Neural cell (in vitro differentiated cells): ENCODE results near the gene DBH. TPM values are rescaled to one million over a fixed set of nuclear protein-coding genes. Genes with fewer than 3 reads are reported as not detected.

Experiments used
- H2AFZ ChIP-seq: fragments of 200-600, 300-800 bp; sonication (generic), shearing (Covaris generic); 2 replicates; pipeline ENCODE4 v1.6.0; 2014; ENCODE audit warnings: low read depth, mild to moderate bottlenecking, antibody characterized with exemption, low read length, moderate library complexity
- H3F3A ChIP-seq: fragments of 200-600 bp; shearing (Covaris generic); 2 replicates; pipeline ENCODE4 v1.6.1; 2016; ENCODE audit warnings: mild to moderate bottlenecking, moderate library complexity, mixed read lengths, antibody characterized with exemption, low read length; ENCODE audit not compliant: insufficient read depth, poor library complexity, severe bottlenecking
- H3K27ac ChIP-seq: fragments of 200-600, 300-800 bp; sonication (generic), shearing (Covaris generic); 2 replicates; pipeline ENCODE4 v1.5.1; 2014; ENCODE audit warnings: mild to moderate bottlenecking, low read length, moderate library complexity
- H3K27me3 ChIP-seq: fragments of 300-800, 200-600 bp; sonication (generic), shearing (Covaris generic); 2 replicates; pipeline ENCODE4 v1.6.0; 2014; ENCODE audit warnings: mild to moderate bottlenecking, low read depth, low read length, moderate library complexity; ENCODE audit not compliant: insufficient read depth
- H3K36me3 ChIP-seq: fragments of 300-800, 200-600 bp; sonication (generic), shearing (Covaris generic); 2 replicates; pipeline ENCODE4 v1.5.1; 2014; ENCODE audit warnings: mild to moderate bottlenecking, antibody characterized with exemption, low read length, moderate library complexity; ENCODE audit not compliant: insufficient read depth
- H3K4me2 ChIP-seq: fragments of 300-800, 200-600 bp; sonication (generic), shearing (Covaris generic); 2 replicates; pipeline ENCODE4 v1.6.0; 2014; ENCODE audit warnings: mild to moderate bottlenecking, low read length
- H3K4me3 ChIP-seq: fragments of 300-800, 200-600 bp; sonication (generic), shearing (Covaris generic); 2 replicates; pipeline ENCODE4 v1.5.1; 2014; ENCODE audit warnings: mild to moderate bottlenecking, low read length, moderate library complexity
- H3K79me2 ChIP-seq: fragments of 200-600 bp; shearing (Covaris generic); replicated peaks from 2 replicates; pipeline ENCODE4 v1.6.0; 2014; ENCODE audit warnings: mild to moderate bottlenecking, low read length, moderate library complexity; ENCODE audit not compliant: insufficient read depth
- H3K9ac ChIP-seq: fragments of 300-800, 200-600 bp; sonication (generic), shearing (Covaris generic); 2 replicates; pipeline ENCODE4 v1.6.1; 2016; ENCODE audit warnings: mild to moderate bottlenecking, low read length, mixed read lengths
- H3K9me2 ChIP-seq: fragments of 200-600 bp; shearing (Covaris generic); 2 replicates; pipeline ENCODE4 v1.6.1; 2016; ENCODE audit warnings: mild to moderate bottlenecking, low read length, mixed read lengths; ENCODE audit not compliant: insufficient read depth
- H3K9me3 ChIP-seq: fragments of 200-600, 300-800 bp; sonication (generic), shearing (Covaris generic); 2 replicates; pipeline ENCODE4 v1.6.1; 2016; ENCODE audit warnings: mild to moderate bottlenecking, mixed run types, low read length, moderate library complexity, mixed read lengths
- H4K20me1 ChIP-seq: fragments of 200-600 bp; shearing (Covaris generic); 2 replicates; pipeline ENCODE4 v1.6.1; 2016; ENCODE audit warnings: mild to moderate bottlenecking, mixed run types; ENCODE audit not compliant: insufficient read depth
- EP300 ChIP-seq: fragments of 450-650 bp; conservative IDR thresholded peaks from 2 replicates; pipeline ENCODE4 v1.6.1; 2014; ENCODE audit warnings: antibody characterized with exemption, mild to moderate bottlenecking, moderate library complexity; ENCODE audit not compliant: poor library complexity, severe bottlenecking
- EZH2 ChIP-seq: fragments of 200-600, 300-800 bp; shearing (Covaris generic), sonication (generic); IDR thresholded peaks from 2 replicates; pipeline ENCODE4 v1.6.1; 2014; ENCODE audit warnings: antibody characterized with exemption, low read length, borderline replicate concordance, mild to moderate bottlenecking; ENCODE audit not compliant: insufficient read depth, poor library complexity, severe bottlenecking
- MXI1 ChIP-seq: fragments of 450-650 bp; conservative IDR thresholded peaks from 2 replicates; pipeline ENCODE4 v1.6.1; 2014; ENCODE audit warnings: antibody characterized with exemption, mild to moderate bottlenecking; ENCODE audit not compliant: poor library complexity, severe bottlenecking
- POLR2AphosphoS5 ChIP-seq: IDR thresholded peaks from 2 replicates; pipeline ENCODE4 v1.6.1; 2012
- RAD21 ChIP-seq: fragments of 450-650 bp; conservative IDR thresholded peaks from 2 replicates; pipeline ENCODE4 v1.6.1; 2014; ENCODE audit warnings: antibody characterized with exemption, mild to moderate bottlenecking, moderate library complexity
- SMC3 ChIP-seq: fragments of 450-650 bp; conservative IDR thresholded peaks from 2 replicates; pipeline ENCODE4 v1.6.1; 2014; ENCODE audit warnings: antibody characterized with exemption, mild to moderate bottlenecking, moderate library complexity; ENCODE audit not compliant: poor library complexity
- TAF1 ChIP-seq: IDR thresholded peaks from 2 replicates; pipeline ENCODE4 v1.6.1; 2012; ENCODE audit warnings: low read depth
- polyA plus RNA-seq: library from polyadenylated mRNA; depleted of rRNA; stranded (reverse); fragments of >200 nt; gene quantifications from 2 replicates; pipeline ENCODE4 v1.2.3, GENCODE V29; 2014
- TF ChIP-seq, protein P1 (sequence below): fragments of 450-650 bp; IDR thresholded peaks from 2 replicates; pipeline ENCODE4 v1.5.1; 2014; ENCODE audit warnings: antibody characterized with exemption, mild to moderate bottlenecking, moderate library complexity; ENCODE audit not compliant: poor library complexity, severe bottlenecking
- TF ChIP-seq, protein P2 (sequence below): IDR thresholded peaks from 2 replicates; pipeline ENCODE4 v1.6.1; 2012; ENCODE audit warnings: borderline replicate concordance

DBH gene
- polyA plus RNA-seq, 1 donor from 2014 or later, result not detected

DNA sequence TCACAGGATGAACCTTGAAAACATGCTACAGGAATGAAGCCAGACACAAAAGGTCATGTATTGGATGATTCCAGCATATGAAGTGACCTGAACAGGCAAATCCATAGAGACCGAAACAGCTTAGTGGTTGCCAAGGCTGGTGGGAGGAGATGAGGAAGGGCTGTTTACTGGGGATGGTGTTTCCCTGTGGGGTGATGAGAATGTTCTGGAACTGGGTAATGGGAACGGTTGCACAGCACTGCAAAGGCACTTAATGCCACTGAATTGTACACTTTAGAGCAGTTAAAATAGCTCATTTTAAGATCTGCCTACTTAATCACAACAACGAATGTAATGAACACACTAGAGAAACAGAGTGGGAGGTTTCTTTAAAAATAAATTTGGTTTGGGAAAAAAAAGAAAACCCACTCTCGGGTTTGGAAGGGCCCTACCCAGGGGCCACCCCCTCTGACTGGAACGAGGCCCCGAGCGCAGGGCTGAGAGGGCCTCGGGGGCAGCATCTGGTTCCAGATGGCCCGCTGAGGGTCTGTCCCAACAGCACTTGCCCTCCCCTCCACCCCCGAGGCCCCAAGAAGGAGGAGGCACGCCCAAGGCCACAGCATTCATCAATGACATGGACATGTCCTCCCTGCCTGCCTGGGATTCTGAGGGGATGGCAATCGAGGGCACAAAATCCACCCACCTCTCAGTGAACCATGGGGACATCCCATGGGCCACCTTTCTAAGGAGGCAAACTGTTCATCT lies 70.3 kb downstream of the DBH start:
- Histone ChIP-seq H3K9ac (no peak overlapping the region), H3F3A (no peaks in the 10 kb centered on the region), H3K9me2 (no peaks in the 10 kb centered on the region), H3K9me3 (no peaks in the 10 kb centered on the region), H3K79me2 (no peaks in the 10 kb centered on the region), H3K27me3 (no peaks in the 10 kb centered on the region), H4K20me1 (no peaks in the 10 kb centered on the region), H3K27ac (no peak overlapping the region), H2AFZ (no peak overlapping the region), H3K4me3 (no peak overlapping the region), H3K36me3 (no peaks in the 10 kb centered on the region), H3K4me2 (no peak overlapping the region)
- TF ChIP-seq EZH2 (no peak), RAD21 (no peak), SMC3 (no peak), EP300 (no peak), TAF1 (no peak)

DNA sequence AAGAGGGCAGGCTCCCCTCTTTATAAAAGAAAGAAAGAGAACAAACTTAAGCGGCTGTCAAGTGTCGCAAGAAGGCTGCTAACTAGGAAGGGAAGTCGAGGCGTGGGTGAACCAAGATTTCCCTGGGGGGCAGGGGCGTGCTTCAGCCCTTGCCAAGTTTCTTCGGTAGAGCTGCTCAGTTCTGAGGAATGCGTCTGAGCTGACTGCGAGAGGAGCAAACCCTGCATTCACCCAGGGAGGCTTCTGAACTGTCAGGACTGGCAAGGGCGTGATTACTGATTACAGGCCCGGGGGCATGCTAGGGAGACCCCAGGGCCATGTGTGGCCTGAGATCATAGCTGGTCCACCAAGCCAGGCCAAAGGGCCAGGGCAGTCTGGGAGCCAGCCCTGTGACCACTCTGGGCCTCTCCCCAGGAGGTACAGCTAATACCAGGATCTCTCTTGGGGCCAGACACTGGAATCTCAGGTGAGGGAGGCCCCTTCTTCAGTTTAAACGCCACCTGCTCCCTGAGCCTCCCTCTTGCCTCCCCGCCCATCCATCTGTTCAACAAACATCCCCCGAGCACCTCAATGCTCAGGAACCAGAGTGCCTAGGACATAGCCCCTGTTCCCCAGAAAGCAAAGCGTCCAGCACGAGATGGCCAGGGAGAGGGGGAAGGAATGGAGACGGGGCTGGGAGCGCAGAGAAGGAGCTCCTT lies 71.1 kb downstream of the DBH start:
- TF ChIP-seq, protein P1, sequence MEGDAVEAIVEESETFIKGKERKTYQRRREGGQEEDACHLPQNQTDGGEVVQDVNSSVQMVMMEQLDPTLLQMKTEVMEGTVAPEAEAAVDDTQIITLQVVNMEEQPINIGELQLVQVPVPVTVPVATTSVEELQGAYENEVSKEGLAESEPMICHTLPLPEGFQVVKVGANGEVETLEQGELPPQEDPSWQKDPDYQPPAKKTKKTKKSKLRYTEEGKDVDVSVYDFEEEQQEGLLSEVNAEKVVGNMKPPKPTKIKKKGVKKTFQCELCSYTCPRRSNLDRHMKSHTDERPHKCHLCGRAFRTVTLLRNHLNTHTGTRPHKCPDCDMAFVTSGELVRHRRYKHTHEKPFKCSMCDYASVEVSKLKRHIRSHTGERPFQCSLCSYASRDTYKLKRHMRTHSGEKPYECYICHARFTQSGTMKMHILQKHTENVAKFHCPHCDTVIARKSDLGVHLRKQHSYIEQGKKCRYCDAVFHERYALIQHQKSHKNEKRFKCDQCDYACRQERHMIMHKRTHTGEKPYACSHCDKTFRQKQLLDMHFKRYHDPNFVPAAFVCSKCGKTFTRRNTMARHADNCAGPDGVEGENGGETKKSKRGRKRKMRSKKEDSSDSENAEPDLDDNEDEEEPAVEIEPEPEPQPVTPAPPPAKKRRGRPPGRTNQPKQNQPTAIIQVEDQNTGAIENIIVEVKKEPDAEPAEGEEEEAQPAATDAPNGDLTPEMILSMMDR, result no peak
- TF ChIP-seq, protein P2, sequence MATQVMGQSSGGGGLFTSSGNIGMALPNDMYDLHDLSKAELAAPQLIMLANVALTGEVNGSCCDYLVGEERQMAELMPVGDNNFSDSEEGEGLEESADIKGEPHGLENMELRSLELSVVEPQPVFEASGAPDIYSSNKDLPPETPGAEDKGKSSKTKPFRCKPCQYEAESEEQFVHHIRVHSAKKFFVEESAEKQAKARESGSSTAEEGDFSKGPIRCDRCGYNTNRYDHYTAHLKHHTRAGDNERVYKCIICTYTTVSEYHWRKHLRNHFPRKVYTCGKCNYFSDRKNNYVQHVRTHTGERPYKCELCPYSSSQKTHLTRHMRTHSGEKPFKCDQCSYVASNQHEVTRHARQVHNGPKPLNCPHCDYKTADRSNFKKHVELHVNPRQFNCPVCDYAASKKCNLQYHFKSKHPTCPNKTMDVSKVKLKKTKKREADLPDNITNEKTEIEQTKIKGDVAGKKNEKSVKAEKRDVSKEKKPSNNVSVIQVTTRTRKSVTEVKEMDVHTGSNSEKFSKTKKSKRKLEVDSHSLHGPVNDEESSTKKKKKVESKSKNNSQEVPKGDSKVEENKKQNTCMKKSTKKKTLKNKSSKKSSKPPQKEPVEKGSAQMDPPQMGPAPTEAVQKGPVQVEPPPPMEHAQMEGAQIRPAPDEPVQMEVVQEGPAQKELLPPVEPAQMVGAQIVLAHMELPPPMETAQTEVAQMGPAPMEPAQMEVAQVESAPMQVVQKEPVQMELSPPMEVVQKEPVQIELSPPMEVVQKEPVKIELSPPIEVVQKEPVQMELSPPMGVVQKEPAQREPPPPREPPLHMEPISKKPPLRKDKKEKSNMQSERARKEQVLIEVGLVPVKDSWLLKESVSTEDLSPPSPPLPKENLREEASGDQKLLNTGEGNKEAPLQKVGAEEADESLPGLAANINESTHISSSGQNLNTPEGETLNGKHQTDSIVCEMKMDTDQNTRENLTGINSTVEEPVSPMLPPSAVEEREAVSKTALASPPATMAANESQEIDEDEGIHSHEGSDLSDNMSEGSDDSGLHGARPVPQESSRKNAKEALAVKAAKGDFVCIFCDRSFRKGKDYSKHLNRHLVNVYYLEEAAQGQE, result no peak
- TF ChIP-seq RAD21 (no peak), MXI1 (no peak), TAF1 (no peak), POLR2AphosphoS5 (no peak), SMC3 (no peak), EZH2 (no peak), EP300 (no peak)
- no peaks in the 10 kb centered on the region for H4K20me1 ChIP-seq
- H3K36me3 ChIP-seq, result no peaks in the 10 kb centered on the region
- no peak overlapping the region for H2AFZ ChIP-seq
- H3K27ac ChIP-seq, result no peak overlapping the region
- H3K4me3 ChIP-seq, result no peak overlapping the region
- no peaks in the 10 kb centered on the region for H3K27me3 ChIP-seq
- H3K9ac ChIP-seq, result no peak overlapping the region
- no peaks in the 10 kb centered on the region for H3K9me2 ChIP-seq
- H3K4me2 ChIP-seq, result no peak overlapping the region
- no peaks in the 10 kb centered on the region for H3K9me3 ChIP-seq
- no peaks in the 10 kb centered on the region for H3K79me2 ChIP-seq
- no peaks in the 10 kb centered on the region for H3F3A ChIP-seq
